SK-N-MC (cell line): ENCODE data around the gene CSMD2.

ENCODE experiments used
- DNase-seq: peaks from one replicate; pipeline ENCODE4 v3.0.0-alpha.2; 2011; ENCODE audit warnings: low read depth, low spot score
- H3K27ac ChIP-seq: fragments of 200-600 bp; sonication (generic); 2 replicates; pipeline ENCODE4 v1.5.1; 2016; ENCODE audit warnings: mixed run types
- H3K36me3 ChIP-seq: fragments of 200-600 bp; sonication (generic); 2 replicates; pipeline ENCODE4 v1.6.1; 2017; ENCODE audit warnings: antibody characterized with exemption, low read length, mixed read lengths; ENCODE audit not compliant: insufficient read depth
- H3K4me3 ChIP-seq: fragments of 200-600 bp; sonication (generic); 2 replicates; pipeline ENCODE4 v1.5.1; 2016
- H3K9ac ChIP-seq: fragments of 200-600 bp; sonication (generic); 2 replicates; pipeline ENCODE4 v1.8.0; 2017; ENCODE audit warnings: mixed run types, mixed read lengths; ENCODE audit not compliant: insufficient read length
- H3K9me3 ChIP-seq: fragments of 200-600 bp; sonication (generic); 2 replicates; pipeline ENCODE4 v1.6.1; 2017; ENCODE audit warnings: low read depth, mild to moderate bottlenecking, antibody characterized with exemption, low read length, moderate library complexity, mixed read lengths
- EZH2 ChIP-seq: fragments of 200-600 bp; sonication (generic); IDR thresholded peaks from one replicate; pipeline ENCODE4 v1.6.1; 2017; ENCODE audit warnings: antibody characterized with exemption
- FOXP2 ChIP-seq: optimal IDR thresholded peaks from 2 replicates; pipeline ENCODE3; 2011; ENCODE audit warnings: mild to moderate bottlenecking, moderate library complexity; ENCODE audit not compliant: insufficient read depth; ENCODE audit errors: extremely low read length, control extremely low read depth
- POLR2AphosphoS5 ChIP-seq: IDR thresholded peaks from 2 replicates; pipeline ENCODE4 v1.6.1; 2012; ENCODE audit warnings: mild to moderate bottlenecking, low read depth, low read length, borderline replicate concordance

Gene CSMD2

GRCh38 chr1:33823830-33824229 lies 341.2 kb downstream of the CSMD2 start:
- no peak for DNase-seq
- Histone ChIP-seq H3K9me3 (no peaks in the 10 kb centered on the region), H3K36me3 (no peaks in the 10 kb centered on the region), H3K4me3 (no peak overlapping the region), H3K27ac (no peak overlapping the region), H3K9ac (no peak overlapping the region)
- no peak for TF ChIP-seq EZH2
- TF ChIP-seq POLR2AphosphoS5: no peak
- no peak for TF ChIP-seq FOXP2

- no peaks in the 10 kb centered on the region for H3K36me3 ChIP-seq
- no peak for DNase-seq
- H3K9me3 ChIP-seq: no peaks in the 10 kb centered on the region
- H3K27ac ChIP-seq: no peak overlapping the region
- no peak overlapping the region for H3K9ac ChIP-seq
- TF ChIP-seq FOXP2 (no peak), POLR2AphosphoS5 (no peak), EZH2 (no peak)
- H3K4me3 ChIP-seq: no peak overlapping the region
Observed at GRCh38 chr1:33823401-33823800, 341.6 kb downstream of the CSMD2 start.

DNA sequence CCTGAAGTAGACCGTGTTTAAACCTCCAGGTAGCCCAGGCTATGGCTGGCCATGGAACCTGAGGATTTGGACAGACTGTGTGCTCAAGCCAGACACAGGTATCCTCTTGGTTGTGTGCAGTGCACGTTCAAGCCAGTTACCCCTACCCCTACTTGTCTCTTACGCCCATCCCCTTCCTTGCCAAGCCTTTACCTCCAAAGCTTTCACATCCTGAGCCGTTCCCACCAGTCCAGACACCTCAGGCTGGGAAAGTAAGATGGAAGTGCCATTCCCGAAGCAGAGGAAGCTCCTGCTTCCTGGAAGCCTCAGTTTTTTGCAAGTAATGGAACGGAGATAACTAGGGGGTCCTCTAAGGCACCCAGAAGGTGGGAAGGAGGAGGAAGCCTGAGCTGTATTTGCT lies 342.6 kb downstream of the CSMD2 start:
- no peak overlapping the region for H3K4me3 ChIP-seq
- no peak for TF ChIP-seq FOXP2
- TF ChIP-seq POLR2AphosphoS5: no peak
- no peak for TF ChIP-seq EZH2
- no peak overlapping the region for H3K27ac ChIP-seq
- no peak for DNase-seq
- H3K36me3 ChIP-seq: no peaks in the 10 kb centered on the region
- H3K9me3 ChIP-seq: no peaks in the 10 kb centered on the region
- H3K9ac ChIP-seq: no peak overlapping the region

GRCh38 chr1:33821291-33821690 lies 343.7 kb downstream of the CSMD2 start:
- Histone ChIP-seq H3K9ac (no peak overlapping the region), H3K4me3 (no peak overlapping the region), H3K27ac (no peak overlapping the region), H3K9me3 (no peaks in the 10 kb centered on the region), H3K36me3 (no peaks in the 10 kb centered on the region)
- DNase-seq: no peak
- TF ChIP-seq EZH2: no peak
- no peak for TF ChIP-seq POLR2AphosphoS5
- no peak for TF ChIP-seq FOXP2

DNA sequence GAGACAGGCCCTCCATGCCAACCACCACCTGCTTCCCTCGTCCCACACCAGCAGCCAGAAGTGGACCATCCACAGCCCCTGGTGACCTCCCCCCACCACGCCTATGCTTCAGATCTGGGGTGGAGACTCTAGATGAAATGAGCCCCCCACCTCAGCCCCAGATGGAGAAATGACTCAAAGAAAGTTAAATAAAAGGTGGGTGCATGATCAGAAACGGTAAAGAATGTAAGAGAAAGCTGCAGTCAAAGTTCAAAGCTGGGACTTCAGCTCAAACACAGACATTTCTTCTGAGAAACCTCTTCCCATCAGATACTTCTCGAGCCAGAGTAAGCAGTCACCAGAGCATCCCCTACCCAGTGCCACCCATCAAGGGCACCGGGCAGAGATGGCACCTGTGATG lies 344.2 kb downstream of the CSMD2 start:
- Histone ChIP-seq H3K27ac (no peak overlapping the region), H3K36me3 (no peaks in the 10 kb centered on the region), H3K9ac (no peak overlapping the region), H3K9me3 (no peaks in the 10 kb centered on the region), H3K4me3 (no peak overlapping the region)
- TF ChIP-seq EZH2 (no peak), FOXP2 (no peak), POLR2AphosphoS5 (no peak)
- no peak for DNase-seq

DNA sequence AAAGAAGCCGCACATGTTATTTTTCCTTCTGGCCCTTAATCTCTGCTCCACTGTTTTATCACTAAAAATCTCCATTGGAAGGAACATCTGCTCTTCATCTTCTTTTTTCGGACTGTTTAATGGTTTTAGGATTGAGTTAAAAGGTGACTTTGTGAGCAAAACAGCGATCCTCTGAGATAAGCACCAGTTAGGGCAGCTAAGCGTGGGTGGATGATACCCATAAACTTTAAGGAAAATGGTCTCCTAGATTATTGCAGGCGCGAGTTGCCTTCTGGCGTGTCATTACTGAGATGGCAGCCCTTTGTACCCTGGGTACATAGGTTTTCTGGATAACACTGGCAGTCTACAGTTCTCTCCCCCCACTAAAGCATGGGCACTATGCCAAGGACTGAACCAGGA lies 345.1 kb downstream of the CSMD2 start:
- no peak overlapping the region for H3K4me3 ChIP-seq
- H3K27ac ChIP-seq: no peak overlapping the region
- no peak for TF ChIP-seq EZH2
- TF ChIP-seq POLR2AphosphoS5: no peak
- no peak for TF ChIP-seq FOXP2
- no peaks in the 10 kb centered on the region for H3K9me3 ChIP-seq
- no peak for DNase-seq
- H3K36me3 ChIP-seq: no peaks in the 10 kb centered on the region
- no peak overlapping the region for H3K9ac ChIP-seq

DNA sequence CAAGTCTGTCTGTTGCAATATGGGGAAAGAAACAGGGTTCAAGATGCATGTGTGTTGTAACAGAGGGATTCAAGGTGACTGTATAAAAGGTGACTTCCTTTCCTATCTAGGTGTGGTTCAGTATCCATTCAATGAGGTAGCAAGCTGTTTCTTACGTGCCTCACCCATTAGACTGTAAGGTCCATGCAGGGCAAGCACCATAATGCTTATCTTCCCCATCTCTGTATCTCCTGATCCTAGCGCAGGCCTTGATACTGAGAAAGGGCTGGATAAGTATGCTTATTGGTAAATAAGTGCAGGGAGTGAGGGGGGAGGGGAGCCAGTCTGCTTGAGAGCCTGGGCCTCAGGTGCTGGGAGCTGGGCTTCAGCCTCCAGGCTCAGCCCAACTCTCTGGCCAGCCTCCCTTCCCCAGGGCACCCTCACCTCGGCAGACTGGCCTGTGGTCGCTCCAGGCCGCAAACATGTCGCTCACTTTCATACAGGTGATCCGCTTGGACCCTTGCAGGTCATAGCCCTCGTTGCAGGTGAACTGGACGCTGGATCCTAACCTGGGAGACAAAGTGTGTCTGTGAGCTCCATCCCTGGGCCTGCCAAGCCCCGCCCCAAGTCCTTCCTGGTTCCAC lies 345.6 kb downstream of the CSMD2 start:
- TF ChIP-seq FOXP2 (no peak), POLR2AphosphoS5 (no peak), EZH2 (no peak)
- Histone ChIP-seq H3K27ac (no peak overlapping the region), H3K4me3 (no peak overlapping the region), H3K9me3 (no peaks in the 10 kb centered on the region), H3K36me3 (no peaks in the 10 kb centered on the region), H3K9ac (no peak overlapping the region)
- no peak for DNase-seq

- DNase-seq: no peak
- Histone ChIP-seq H3K36me3 (no peaks in the 10 kb centered on the region), H3K9me3 (no peaks in the 10 kb centered on the region), H3K4me3 (no peak overlapping the region), H3K9ac (no peak overlapping the region), H3K27ac (no peak overlapping the region)
- TF ChIP-seq EZH2 (no peak), FOXP2 (no peak), POLR2AphosphoS5 (no peak)
Observed at GRCh38 chr1:33818071-33818470, 347.0 kb downstream of the CSMD2 start.

- H3K9me3 ChIP-seq: no peaks in the 10 kb centered on the region
- H3K9ac ChIP-seq: no peak overlapping the region
- H3K4me3 ChIP-seq: no peak overlapping the region
- H3K27ac ChIP-seq: no peak overlapping the region
- no peak for DNase-seq
- H3K36me3 ChIP-seq: no peaks in the 10 kb centered on the region
- TF ChIP-seq EZH2 (no peak), FOXP2 (no peak), POLR2AphosphoS5 (no peak)
Observed at GRCh38 chr1:33815061-33815460, 350.0 kb downstream of the CSMD2 start.
